Medulla oblongata (tissue), 1 donor: ENCODE results near the gene HMX1.

ENCODE experiments used
- DNase-seq: peaks from one replicate; pipeline ENCODE4 v3.0.0-alpha.2; 2015; ENCODE audit errors: extremely low spot score

Gene HMX1

GRCh38 chr4:8871417-8872401 lies at the start of gene HMX1:
TSS of gene HMX1 (minus strand) at chr4:8871839. CDS start at chr4:8871614, 225 bp downstream.
- peak; percentile 50 for DNase-seq

- DNase-seq: no peak
Observed at GRCh38 chr4:8920969-8921368, 49.3 kb upstream of the HMX1 start.

DNA sequence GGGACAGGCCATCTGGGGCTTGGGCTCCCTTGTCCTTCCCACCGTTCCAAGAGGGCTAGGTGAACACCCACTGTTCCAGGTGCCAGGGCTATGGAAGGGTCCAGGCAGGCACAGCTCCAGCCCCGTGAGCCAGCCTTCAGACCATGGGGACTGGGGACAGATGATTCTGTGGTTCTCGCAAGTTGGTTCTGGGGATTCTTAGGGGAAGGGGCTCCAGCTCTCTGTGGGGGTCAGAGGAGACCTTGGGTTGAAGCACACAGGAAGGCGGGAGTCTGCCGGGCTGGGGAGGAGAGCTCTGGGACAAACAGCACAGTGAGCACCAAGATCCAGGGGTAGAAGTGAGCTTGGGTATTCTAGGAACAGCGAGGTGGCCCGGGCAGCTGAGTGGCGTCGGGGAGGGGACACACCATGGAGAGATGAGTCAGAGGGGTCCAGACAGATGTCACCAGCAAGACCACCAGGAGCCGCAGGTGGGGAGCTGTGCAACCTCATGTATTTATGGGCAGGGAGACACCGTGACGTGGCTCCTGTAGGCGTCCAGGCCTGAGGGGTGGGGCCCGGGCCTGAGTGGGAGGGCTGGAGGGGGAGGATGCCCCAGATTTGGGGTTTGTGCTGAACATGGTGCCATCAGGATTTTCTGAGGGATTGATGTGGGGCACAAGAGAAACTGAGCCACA lies 48.8 kb upstream of the HMX1 start:
- DNase-seq: no peak

DNA sequence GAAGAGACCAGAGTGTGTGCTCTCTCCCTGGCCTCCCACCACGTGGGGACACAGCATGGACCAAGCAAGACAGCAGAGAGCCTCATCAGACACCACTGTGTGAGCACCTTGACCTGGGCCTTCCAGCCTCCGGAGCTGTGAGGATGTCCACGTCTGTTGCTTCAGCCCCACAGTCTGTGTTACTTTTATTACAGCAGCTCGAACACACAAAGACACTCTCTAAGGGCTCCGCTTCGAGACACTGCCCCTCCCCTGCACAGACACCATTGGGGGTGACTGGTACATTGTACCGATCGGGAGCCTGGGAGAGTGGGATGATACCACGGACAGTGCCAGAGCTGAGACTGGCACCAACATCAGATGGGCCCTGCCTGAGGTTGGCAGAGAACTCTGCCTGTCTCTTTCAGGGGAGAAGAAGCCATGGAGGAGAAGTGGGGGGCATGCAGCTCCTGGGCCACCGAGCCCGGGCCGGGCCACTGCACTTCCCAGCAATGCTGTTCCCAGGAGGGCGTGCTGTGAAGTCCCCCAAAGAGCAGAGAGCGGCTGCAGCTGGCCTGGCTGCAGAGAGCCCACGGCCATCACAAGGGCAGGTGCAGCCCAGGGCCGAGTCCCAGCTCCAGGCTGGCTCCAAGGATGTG lies 48.1 kb upstream of the HMX1 start:
- DNase-seq: no peak

DNA sequence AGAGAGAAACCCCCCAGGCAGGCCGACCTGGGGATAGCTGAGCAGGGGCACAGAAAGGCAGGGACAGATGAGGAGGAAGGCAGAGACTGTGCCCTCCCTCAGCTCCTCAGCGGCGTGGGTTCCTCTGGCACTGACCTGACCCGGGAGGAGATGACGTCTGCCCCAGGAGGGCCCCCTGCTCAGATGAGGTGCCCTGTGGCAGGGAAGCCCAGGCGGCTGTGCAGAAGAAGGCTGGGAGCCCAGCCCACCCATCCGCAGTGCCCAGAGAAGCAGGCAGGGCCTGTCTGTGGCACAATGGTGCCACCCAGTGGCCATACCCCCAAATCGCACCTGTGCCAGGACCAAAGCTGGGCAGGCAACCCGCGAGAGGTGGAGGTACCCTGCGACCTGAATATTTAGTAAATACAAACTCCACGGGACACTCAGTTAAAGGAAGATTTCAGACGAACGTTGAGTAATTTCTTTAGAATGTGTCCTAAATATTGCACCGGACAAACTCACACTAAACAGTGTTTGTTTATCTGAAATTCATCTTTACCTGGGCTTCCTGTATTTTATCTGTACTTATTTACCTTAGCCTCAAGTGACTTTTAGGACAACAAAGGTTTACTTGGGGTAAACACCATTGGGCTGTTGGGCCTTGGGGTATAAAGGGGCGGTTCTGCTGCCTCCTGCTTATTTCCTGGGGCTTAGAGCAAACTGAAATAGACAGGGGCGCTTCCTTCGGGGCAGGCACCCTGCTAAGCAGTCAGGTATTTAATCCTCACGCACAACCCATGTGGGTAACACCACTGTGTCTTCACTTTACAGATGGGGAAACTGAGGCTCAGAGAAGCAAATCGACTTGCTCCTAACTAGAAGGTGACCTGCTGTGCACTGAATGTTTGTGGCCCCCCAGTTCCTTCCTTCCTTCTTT lies 46.5 kb upstream of the HMX1 start:
- DNase-seq: peak; percentile 55

DNA sequence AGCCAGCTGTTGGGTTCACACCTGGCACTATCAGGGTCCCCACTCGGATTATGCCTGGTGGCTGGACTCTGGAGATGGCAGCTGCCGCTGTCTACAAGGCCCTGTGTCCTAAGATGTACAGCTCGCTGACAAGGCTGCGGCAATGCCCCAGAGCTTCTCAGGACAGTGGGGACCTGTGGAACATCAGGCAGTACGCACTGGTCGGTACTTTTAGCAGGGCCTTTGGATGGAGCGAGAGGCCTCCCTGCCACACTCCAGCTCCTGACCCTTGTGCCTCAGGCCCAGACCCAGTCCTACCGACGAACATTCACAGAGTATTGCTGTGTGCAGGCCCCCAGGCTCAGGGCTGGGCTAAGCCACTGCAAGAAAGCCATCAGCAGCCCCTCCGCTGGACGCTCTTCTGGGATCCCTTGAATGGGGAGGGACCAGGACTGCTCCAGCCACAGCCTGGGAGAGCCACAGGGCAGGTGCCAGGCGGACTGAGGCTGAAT lies 45.7 kb upstream of the HMX1 start:
- DNase-seq: no peak

GRCh38 chr4:8916906-8917305 lies 45.3 kb upstream of the HMX1 start:
- DNase-seq: no peak

DNA sequence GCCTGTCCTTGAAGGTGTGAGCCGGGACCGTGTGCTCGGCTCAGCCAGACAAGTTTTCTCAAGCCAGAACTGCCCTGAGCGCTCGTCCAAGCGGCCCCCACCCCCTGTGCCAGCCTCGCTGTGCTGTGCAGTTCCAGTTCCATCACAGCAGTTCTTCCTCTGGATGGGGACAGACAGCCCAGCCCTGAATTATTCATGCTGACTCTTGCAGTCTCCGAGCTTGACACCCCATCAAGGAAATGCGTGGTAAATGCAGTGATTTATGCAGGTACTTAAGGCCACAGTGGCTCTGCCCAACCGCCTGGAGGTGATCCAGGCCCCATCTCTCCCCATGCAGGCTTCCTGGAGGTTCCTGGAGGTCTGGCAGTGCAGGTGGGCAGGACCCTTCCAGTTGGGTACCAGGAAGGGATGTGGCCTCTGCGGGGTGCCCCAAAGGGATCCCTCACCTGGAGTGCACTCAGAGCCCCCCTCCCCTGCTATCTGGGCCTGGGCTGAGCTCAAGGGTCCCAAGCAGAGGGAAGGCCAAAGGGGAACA lies 44.8 kb upstream of the HMX1 start:
- DNase-seq: no peak

DNA sequence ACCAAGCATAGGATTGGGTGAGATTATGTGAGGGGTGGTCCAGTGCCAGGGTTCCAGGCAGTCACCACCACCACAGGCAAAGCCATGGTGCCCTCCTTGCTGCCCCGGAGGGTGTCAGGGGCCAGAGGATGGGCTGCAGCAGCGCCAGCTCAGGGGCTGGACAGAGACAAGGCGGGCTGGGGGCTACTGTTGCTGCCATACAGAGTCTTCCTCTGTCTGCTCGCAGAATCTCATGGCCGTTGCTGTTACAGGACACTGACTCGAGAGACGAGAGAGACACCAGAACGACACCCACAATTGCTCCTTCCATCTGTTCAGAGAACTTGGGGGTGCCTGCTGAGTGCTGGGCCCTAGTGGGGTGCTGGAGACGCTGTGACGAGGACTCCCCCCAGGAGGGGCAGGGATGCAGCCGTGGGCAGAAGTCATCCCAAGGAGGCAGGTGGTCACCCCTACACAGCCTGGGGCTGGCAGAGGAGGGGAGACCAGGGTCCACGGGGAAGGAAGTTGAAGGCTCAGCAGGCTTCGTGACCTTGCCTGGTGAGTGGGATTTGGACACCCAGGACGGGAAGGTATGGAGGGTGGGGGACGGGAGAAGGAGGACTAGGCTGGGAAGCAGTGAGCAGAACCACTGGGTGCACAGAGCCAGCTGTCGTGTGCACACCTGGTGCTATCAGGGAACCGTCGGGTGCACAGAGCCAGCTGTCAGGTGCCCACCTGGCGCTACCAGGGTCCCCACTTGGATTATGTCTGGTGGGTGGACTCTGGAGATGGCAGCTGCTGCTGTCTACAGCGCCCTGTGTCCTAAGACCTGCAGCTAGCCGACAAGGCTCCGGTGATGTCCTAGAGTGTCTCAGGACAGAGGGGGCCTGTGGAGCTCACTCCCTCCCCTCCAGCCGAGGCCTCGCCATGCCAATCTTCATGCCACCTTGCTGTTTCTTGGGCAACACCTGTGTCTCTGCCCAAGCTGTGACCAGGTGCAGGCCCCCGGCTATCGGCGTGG lies 43.9 kb upstream of the HMX1 start:
- no peak for DNase-seq

- DNase-seq: no peak
Observed at GRCh38 chr4:8914461-8915171, 43.0 kb upstream of the HMX1 start.

DNA sequence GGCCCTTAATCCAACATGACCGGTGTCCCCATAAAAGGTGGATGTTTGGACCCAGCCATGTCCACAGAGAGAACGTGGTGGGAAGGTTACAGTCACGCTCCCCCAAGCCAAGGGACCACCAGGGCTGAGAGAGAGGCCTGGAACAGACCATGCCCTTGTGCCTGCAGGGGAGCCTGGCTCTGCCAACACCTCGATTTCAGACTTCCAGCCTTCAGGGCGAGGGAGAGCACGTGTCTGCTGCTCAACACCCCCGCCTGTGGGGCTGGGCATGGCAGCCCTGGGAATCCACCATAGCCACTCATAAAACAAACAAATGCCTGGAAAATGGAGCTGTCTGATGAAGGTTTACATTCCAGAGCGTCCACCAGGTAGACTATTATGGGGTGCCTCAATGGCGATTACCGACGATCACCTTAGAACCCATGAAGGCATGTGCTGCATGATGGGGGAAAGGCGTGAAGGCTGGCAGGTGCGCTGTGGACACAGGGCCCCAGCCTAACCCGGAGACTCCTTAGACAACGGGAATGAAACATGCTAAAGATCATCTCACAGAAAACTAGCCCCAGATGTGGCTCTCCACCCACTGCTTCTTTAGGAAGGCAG lies 42.3 kb upstream of the HMX1 start:
- DNase-seq: no peak

- no peak for DNase-seq
Observed at GRCh38 chr4:8913121-8913857, 41.6 kb upstream of the HMX1 start.

- DNase-seq: no peak
Observed at GRCh38 chr4:8912506-8912905, 40.9 kb upstream of the HMX1 start.

DNA sequence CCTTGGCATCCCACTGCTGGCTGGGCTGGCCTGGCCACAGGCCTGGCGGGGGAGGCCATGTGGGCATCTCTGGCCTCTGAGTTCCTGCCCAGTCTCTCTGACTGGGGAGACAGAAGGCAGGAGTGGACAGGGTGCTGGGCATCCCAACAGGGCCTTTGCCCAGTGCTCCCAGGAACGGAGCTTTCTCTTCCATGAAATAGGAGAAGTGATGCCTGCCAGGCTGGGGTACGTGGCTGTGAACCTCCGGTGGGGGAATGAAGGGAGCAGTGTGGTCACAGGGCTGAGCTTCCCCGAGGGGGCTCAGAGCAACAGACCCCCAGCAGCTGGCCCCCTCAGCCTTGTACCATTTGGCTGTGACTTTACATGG lies 40.4 kb upstream of the HMX1 start:
- DNase-seq: no peak

GRCh38 chr4:8911316-8912088 lies 39.9 kb upstream of the HMX1 start:
- peak; percentile 27 for DNase-seq

DNA sequence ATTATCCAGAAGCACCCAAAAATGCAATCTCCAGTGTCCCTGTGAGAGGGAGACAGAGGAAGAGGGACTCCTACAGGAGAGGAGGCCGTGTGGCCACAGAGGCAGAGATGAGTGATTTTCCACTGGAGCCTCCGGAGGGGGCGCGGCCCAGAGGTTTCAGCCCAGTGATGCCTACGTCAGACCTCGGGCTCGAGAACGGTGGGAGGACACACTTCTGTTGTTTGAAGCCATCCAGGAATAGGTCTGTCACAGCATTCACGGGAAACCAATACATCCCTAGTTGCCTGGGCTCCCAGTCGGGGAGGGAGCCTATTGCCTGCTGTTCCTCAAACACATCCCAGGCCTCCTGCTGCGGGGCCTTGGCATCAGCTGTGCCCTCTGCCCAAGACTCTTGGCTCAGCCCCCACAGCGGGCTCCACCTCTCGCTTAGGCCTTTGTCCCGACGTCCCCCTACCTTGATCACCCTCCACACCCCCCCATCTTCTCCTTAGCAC lies 39.2 kb upstream of the HMX1 start:
- peak; percentile 33 for DNase-seq
